Measurements from ENCODE around the gene MGAT1.

The MGAT1 gene

DNA sequence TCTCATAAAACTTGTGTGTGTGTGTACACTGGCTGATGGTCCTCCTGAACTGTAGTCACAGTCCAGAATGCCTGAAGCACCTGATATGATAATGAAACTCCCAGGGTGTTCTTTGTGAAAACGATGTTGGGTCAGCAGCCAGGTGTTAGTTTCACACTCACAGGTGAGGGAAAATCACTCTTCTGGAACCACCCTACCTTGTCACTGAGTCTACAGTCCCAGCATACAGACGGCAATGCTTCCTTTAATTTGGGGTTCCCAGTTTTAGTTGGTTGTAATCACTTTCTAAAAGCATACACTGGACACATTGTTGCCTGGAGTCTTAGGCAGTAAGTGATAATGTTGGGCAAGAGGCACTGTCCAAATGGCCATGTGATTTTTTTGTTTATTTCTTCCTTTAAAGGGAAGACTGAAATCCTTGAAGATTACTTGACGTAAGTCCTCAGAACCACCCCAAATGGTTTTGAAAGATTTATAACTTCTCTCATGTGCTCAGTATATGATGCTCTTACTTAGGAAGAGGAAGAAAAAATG, 18.2 kb upstream of the MGAT1 start:
- Mint-ChIP-seq H3K4me1 (peaks cover 67% of the 10 kb centered on the region), H3K27ac (peak overlapping the region; percentile 17 to 74 (median 73)), H3K4me3 (no peak overlapping the region), H3K27me3 (ENCODE audit: low read depth) (peaks cover 4% of the 10 kb centered on the region), H3K9me3 (no peaks in the 10 kb centered on the region), H3K36me3 (ENCODE audit: low read depth) (no peaks in the 10 kb centered on the region)
- TF ChIP-seq, protein P1, sequence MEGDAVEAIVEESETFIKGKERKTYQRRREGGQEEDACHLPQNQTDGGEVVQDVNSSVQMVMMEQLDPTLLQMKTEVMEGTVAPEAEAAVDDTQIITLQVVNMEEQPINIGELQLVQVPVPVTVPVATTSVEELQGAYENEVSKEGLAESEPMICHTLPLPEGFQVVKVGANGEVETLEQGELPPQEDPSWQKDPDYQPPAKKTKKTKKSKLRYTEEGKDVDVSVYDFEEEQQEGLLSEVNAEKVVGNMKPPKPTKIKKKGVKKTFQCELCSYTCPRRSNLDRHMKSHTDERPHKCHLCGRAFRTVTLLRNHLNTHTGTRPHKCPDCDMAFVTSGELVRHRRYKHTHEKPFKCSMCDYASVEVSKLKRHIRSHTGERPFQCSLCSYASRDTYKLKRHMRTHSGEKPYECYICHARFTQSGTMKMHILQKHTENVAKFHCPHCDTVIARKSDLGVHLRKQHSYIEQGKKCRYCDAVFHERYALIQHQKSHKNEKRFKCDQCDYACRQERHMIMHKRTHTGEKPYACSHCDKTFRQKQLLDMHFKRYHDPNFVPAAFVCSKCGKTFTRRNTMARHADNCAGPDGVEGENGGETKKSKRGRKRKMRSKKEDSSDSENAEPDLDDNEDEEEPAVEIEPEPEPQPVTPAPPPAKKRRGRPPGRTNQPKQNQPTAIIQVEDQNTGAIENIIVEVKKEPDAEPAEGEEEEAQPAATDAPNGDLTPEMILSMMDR (IDR thresholded peaks at IDR 0.05; ENCODE audit: unreplicated experiment in 3 of 3) = no peak

- peaks cover 65% of the 10 kb centered on the region for H3K4me1 Mint-ChIP-seq
- TF ChIP-seq, protein P1 (IDR thresholded peaks at IDR 0.05; ENCODE audit: unreplicated experiment in 3 of 3) = no peak
- peak overlapping the region; percentile 29 to 45 (median 41) for H3K4me3 Mint-ChIP-seq
- H3K27me3 Mint-ChIP-seq (ENCODE audit: low read depth) = peaks cover 4% of the 10 kb centered on the region
- H3K27ac Mint-ChIP-seq = peak overlapping the region; percentile 97 to 99 (median 98)
- no peaks in the 10 kb centered on the region for H3K9me3 Mint-ChIP-seq
- no peaks in the 10 kb centered on the region for H3K36me3 Mint-ChIP-seq (ENCODE audit: low read depth)
These were observed 16.2 kb upstream of the MGAT1 start for GRCh38 chr5:180818677-180819341.

- TF ChIP-seq, protein P1 (IDR thresholded peaks at IDR 0.05; ENCODE audit: unreplicated experiment in 3 of 3) = no peak
- peaks cover 66% of the 10 kb centered on the region for H3K4me1 Mint-ChIP-seq
- peaks cover 4% of the 10 kb centered on the region for H3K27me3 Mint-ChIP-seq (ENCODE audit: low read depth)
- H3K27ac Mint-ChIP-seq = peak overlapping the region; percentile 97 to 99 (median 98)
- H3K4me3 Mint-ChIP-seq = peak overlapping the region; percentile 29 to 55 (median 45)
- H3K36me3 Mint-ChIP-seq (ENCODE audit: low read depth) = no peaks in the 10 kb centered on the region
- H3K9me3 Mint-ChIP-seq = no peaks in the 10 kb centered on the region
These were observed 15.5 kb upstream of the MGAT1 start for GRCh38 chr5:180817893-180818674.

- no peaks in the 10 kb centered on the region for H3K36me3 Mint-ChIP-seq (ENCODE audit: low read depth)
- TF ChIP-seq, protein P1 (IDR thresholded peaks at IDR 0.05; ENCODE audit: unreplicated experiment in 3 of 3) = no peak
- H3K27ac Mint-ChIP-seq = peak overlapping the region; percentile 97 to 99 (median 98)
- H3K4me1 Mint-ChIP-seq = peaks cover 76% of the 10 kb centered on the region
- no peaks in the 10 kb centered on the region for H3K9me3 Mint-ChIP-seq
- peaks cover 4% of the 10 kb centered on the region for H3K27me3 Mint-ChIP-seq (ENCODE audit: low read depth)
- H3K4me3 Mint-ChIP-seq = peak overlapping the region; percentile 38 to 60 (median 44)
These were observed 14.3 kb upstream of the MGAT1 start for GRCh38 chr5:180816608-180817534.

DNA sequence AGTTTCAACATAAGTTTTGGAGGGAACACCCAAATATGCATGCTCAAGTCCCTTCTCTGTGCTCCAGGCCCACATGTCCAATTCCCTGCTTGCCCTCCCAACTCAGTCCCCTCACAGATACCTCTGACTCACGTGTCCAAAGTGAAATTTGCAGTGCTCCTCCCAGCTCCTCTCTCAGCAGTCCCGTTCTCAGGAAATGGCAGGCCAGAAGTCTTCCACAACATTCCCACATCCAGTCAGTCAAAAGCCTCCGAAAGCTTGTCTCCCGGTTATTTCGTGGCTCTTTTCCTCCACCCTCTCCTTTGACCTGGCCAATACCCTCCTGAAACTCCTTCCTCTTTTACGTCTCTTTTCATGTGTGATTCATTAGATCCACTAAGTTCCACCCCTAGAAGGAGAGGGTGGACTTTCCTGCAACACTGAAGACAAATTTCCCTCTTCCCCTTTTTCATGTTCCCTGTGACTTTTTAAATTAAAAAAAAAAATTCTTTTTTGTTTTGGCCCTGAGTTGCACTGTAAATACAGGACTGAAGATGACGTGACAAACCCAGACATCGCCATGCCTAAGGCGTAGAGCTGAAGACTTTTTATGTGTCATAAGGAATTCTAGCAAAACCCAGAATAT, 12.8 kb upstream of the MGAT1 start:
- TF ChIP-seq, protein P1 (IDR thresholded peaks at IDR 0.05; ENCODE audit: unreplicated experiment in 3 of 3) = no peak
- peak overlapping the region; percentile 58 to 75 (median 68) for H3K4me3 Mint-ChIP-seq
- H3K27ac Mint-ChIP-seq = peak overlapping the region; percentile 90 to 93 (median 91)
- H3K4me1 Mint-ChIP-seq = peaks cover 76% of the 10 kb centered on the region
- H3K9me3 Mint-ChIP-seq = no peaks in the 10 kb centered on the region
- H3K36me3 Mint-ChIP-seq (ENCODE audit: low read depth) = no peaks in the 10 kb centered on the region
- H3K27me3 Mint-ChIP-seq (ENCODE audit: low read depth) = peaks cover 4% of the 10 kb centered on the region
